Body of pancreas (tissue), 4 donors: ENCODE measurements around the gene DGLUCY.

Source experiments
- POLR2A ChIP-seq, 3 donors: fragments of 450-650 bp; IDR thresholded peaks; one replicate each; pipeline ENCODE4 v1.6.1; 2016; ENCODE audit warnings: antibody characterized with exemption in 3 of 3, mild to moderate bottlenecking in 2 of 3
- TF ChIP-seq, protein P1 (sequence below), 7 experiments: fragments of 450-650 bp in 4 of 7; fragments of 200-600 bp in 3 of 7; sonication (generic) in 3 of 7; IDR thresholded peaks; one replicate each; pipeline ENCODE4 v1.5.1; 2016 to 2019; ENCODE audit warnings: antibody characterized with exemption in 7 of 7

DNA sequence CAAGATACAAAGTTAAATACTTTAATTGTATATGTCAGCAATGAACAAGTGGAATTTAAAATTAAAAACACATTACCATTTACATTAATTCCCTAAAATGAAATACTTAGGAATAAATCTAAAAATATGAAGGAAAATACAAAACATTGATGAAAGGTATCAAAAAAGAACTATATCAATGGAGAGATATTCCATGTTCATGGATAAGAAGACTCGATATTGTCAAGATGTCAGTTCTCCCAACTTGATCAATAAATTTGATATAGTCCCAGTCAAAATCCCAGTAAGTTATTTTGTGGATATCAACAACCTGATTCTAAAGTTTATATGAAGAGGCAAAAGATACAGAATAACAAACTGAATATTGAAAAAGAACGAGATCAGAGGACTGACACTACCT is 97.1 kb downstream of the DGLUCY start:
- TF ChIP-seq, protein P1, sequence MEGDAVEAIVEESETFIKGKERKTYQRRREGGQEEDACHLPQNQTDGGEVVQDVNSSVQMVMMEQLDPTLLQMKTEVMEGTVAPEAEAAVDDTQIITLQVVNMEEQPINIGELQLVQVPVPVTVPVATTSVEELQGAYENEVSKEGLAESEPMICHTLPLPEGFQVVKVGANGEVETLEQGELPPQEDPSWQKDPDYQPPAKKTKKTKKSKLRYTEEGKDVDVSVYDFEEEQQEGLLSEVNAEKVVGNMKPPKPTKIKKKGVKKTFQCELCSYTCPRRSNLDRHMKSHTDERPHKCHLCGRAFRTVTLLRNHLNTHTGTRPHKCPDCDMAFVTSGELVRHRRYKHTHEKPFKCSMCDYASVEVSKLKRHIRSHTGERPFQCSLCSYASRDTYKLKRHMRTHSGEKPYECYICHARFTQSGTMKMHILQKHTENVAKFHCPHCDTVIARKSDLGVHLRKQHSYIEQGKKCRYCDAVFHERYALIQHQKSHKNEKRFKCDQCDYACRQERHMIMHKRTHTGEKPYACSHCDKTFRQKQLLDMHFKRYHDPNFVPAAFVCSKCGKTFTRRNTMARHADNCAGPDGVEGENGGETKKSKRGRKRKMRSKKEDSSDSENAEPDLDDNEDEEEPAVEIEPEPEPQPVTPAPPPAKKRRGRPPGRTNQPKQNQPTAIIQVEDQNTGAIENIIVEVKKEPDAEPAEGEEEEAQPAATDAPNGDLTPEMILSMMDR (IDR thresholded peaks at IDR 0.05), result no peak
- TF ChIP-seq POLR2A (IDR thresholded peaks at IDR 0.05), result no peak
